Neural progenitor cell (in vitro differentiated cells): Measurements from ENCODE around the gene PGR.

ENCODE experiments used
- EZH2 ChIP-seq: fragments of 200-600 bp; sonication (generic); IDR thresholded peaks from 2 replicates; pipeline ENCODE4 v1.6.1; 2017; ENCODE audit warnings: antibody characterized with exemption, mild to moderate bottlenecking, moderate library complexity
- TF ChIP-seq, protein P1 (sequence below): fragments of 200-600 bp; sonication (generic); IDR thresholded peaks from 2 replicates; pipeline ENCODE4 v1.5.1; 2017; ENCODE audit warnings: antibody characterized with exemption, mild to moderate bottlenecking

DNA sequence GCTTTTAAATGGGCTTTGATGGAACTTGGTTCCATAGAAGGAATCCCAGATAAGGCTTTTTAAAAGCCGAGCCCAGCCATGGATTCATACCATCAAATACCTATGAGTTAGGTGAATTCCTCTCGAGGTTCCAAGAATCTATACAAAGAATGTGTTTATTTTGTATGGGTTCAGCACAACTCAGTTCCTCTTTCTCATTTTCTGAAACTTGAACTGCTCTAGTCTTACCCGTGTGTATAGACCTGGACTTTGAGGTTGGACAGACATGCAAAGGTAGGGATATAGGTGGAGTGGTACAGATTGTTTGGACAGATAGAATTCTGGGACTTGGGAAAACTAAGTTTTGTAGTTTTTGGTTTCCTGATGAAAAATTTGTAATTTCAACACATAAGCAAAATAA is 97.9 kb downstream of the PGR start:
- TF ChIP-seq, protein P1, sequence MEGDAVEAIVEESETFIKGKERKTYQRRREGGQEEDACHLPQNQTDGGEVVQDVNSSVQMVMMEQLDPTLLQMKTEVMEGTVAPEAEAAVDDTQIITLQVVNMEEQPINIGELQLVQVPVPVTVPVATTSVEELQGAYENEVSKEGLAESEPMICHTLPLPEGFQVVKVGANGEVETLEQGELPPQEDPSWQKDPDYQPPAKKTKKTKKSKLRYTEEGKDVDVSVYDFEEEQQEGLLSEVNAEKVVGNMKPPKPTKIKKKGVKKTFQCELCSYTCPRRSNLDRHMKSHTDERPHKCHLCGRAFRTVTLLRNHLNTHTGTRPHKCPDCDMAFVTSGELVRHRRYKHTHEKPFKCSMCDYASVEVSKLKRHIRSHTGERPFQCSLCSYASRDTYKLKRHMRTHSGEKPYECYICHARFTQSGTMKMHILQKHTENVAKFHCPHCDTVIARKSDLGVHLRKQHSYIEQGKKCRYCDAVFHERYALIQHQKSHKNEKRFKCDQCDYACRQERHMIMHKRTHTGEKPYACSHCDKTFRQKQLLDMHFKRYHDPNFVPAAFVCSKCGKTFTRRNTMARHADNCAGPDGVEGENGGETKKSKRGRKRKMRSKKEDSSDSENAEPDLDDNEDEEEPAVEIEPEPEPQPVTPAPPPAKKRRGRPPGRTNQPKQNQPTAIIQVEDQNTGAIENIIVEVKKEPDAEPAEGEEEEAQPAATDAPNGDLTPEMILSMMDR: no peak
- no peak for TF ChIP-seq EZH2
